ENCODE data around the gene SDHAF2.
"Not testable (repeated sequence)": the region's sequence is repeated elsewhere in the genome, so short reads cannot be mapped to it uniquely, and the experiment has no call there.

Gene SDHAF2

DNA sequence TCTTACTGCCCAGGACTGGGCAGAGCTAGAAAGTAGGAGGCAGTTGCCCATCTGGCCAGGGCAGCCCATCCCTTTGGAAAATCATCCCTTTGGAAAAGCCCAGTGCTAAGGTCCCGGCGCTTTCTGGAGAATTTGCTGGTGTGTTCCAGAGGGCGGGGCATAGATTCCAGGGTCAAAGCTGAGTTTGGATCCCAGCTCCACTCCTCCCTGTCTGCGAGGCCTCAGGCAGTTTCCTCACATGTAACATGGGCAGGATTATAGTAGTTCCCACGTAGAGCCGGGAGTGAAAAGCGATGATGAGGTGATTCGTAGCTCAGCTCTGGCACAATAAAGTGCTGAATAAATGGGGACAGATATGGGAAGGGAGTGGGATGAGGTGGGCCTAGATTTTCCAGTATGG lies 47.2 kb downstream of the SDHAF2 start:
- no peak for DNase-seq

DNA sequence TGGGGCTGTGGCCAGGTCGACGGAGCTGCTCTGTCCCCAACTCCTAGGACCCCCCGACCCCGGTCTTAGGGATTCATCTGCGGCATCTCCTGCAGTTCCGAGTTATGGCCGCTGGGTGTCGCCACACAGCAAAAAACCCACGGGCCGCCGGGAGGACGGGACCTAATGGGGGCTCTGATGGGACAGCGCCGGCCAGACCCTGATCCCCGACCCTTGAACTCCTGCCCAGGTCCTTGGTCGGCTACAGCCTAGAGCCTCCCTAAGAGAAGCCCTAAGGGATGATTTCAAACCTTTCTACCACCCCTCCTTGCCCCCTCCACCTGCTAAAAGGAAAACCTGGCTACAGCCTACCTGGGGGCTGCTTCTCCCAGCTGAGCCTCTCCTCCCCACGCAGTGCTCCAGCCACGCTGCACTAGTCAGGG lies 47.8 kb downstream of the SDHAF2 start:
- DNase-seq = peak; percentile 33 to 44

DNA sequence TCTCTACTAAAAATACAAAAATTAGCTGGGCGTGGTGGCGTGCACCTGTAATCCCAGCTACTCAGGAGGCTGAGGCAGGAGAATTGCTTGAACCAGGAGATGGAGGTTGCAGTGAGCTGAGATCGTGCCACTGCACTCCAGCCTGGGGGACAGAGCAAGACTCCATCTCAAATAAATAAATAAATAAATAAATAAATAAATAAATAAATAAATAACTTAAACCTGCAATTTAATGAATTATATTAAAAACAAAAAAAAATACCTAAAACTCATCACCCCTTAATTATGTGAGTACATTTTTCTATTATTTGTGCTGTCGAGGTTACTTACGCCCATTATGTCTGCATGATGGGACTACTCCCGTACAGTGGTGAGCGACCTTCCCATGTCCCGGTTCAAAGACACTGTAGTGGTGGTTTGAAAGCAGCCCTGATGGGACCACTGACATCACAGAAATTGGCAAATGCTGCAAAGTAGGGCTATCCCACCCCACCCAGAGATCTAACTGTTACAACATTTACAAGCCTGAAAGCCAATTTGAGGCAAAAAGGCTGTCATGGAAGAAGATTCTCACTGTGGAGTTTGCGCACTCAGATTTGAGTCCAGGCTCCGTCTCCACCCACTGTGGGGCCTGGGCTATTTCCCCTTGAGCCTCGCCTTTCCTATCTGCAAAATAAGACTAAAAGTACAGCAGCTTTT lies 49.6 kb downstream of the SDHAF2 start:
- DNase-seq = not testable (repeated sequence)

DNA sequence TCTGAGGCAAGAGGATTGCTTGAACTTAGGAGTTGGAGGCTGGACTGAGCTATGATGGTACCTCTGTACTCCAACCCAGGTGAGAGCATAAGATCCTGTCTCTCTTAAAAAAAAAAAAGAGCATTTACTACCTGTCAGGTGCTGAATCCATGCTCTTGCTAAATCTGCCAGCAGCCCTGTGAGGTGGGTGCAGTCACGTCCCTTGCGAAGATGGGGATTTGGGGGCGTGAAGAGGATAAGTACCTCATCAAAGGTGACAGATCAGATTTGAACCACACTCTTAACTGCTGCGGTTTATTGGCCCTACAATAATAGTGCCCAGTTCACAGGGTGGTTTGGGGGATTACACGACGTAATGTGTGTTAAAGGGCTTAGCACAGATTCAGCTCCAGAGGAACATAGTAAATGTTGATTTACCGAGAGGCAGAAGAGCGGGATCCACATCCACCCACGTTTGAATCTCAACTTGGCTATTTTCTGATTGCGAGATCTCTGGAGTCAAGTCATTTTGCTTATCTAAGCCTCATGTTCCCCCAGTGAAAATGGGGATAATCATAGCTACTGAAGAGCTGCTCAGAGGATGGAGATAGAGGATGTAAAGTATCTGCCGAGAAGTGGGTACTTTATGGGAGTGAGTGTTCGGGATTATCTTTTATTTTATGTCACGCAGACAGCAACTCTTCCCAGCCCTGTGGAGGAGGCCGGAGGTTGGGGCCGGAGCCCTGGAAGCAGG lies 50.5 kb downstream of the SDHAF2 start:
- DNase-seq = no peak

DNA sequence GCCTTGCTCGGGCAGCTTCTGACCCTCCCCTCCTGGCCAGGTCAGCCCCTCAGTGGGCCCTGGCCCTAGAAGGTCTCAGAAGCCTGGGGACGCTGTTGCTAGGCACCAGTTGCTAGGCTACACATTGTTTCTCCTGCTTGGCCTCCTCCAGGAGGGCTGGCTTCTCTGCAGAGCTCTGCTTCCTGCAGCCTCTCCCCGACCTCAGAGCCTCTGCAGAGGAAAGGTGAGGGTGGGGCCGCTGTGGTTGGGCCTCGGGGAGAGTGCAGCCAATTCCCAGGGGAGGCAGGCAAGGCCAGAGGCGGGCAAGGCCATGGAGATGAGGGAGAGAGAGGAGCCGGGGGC lies 51.0 kb downstream of the SDHAF2 start:
- DNase-seq = no peak

DNA sequence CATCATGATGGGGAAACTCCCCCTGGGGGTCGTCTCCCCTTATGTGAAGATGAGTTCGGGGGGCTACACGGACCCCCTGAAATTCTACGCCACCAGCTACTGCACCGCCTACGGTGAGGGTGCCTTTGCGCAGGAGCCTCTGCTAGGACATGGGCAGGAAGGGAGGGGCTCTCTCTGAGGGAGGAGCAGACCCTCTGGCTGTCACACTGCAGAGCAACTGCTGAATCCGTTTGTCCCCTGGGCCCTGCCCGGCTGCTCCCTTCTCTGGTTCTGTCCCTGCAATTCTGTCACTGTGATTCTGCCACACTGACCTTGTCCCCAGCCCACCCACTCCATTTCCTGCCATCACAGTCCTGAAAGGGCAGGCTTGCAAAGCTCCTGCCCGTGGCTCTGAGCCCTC lies 51.9 kb downstream of the SDHAF2 start:
- DNase-seq = no peak

DNA sequence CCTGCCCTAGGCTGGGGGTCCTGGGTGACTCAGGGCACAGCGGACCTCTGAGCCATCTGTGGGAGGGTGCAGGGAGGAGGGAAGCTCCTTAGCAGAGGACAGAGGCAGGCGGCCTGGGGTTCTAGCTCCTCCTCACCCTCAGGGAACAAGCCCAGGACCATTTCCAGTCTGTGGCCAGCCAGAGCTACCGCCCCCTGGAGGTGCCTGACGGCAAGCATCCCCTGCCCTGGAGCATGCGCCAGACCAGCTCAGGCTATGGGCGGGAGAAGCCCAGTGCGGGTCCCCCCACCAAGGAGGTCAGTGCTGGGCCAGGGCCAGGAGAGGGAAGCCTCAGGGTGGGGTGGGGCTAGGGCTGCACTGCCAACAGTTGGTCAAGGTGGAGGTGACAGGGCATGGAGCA lies 52.6 kb downstream of the SDHAF2 start:
- peak in 1 of 2 donors; percentile 3 for DNase-seq

DNA sequence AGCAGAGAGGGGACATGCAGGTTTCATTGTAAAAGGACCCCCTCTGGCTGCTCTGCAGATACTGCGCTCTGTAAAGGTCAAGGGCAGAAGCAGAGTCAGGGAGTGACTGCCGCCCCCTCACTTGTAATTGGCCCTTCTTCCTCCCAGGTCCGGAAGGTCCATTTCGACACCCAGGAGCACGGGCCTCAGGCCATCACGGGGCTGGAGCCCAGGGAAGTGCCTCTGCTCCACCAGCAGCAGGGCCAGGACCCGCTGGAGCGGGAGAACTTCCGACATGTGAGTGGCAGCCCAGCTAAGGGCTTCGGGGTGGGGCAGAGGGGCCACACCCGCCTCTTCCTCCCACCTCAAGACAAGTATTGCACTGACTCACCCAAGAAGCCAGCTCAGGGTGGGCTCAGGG lies 54.6 kb downstream of the SDHAF2 start:
- DNase-seq = no peak

DNA sequence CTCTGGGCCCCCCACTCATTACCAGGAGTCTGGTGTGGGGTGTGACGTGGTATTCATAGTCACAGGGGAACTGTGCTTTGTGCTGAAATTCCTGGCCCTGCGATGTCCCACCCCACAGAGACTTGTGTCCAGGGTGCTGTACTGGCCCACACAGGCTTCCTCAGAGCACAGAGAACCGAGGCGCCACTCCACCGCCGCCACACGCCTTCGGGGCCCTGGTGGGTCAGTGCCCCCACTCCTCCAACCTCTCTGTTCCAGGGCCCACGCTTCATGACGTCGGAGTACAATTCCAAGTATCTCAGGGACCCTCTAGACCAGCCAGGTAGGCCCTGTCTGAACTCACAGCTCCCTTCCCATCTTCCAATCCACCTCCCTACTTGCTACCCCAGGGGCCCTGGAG lies 55.2 kb downstream of the SDHAF2 start:
- DNase-seq = no peak

DNA sequence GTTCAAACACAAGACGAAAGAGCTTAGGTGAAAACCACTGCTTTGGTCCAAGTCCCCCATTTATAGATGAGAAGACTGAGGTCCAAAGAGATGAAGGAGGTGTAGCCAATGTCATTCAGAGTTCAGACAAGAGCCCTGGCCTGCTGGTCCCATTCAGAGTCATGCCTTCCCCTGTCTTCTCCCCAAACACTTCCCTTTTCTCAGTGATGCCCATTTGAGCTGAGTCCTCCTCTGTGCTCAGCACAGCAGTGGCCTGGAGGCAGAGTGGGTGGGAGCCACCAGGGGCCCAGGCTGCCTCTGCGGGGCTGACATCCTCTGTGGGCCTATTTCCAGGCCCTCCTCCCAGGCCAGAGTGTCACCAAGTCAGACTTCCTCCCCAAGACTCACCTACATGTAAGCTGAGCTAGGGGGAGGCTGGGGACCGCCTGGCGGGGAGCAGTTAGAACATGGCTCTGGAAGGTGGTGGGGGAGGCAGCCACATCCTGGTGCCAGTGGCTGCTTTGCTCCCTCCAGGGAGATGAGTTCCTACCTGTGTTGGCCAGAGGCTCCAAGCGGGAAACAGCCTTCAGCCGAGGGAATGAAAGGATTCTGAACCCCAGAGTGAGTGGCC lies 56.2 kb downstream of the SDHAF2 start:
- no peak for DNase-seq

DNA sequence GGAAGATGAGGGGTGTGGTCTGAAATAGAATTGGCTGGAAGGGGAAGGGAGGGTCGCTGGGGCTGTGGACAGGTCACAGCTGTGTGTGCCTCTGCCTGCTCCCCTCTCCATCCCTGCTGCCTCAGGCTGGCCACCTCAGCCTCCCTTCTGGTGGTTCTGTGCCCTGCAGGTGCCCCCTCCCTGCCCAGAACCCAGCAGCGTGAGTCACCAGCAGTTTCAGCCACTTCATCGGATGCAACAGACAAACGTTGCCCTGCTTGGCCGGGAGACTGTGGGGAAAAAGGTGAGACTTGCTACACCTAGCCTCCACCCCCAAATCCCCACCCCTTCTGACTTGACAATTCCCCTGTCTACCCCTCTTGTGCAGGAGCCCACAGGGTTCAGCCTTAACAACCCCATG lies 56.9 kb downstream of the SDHAF2 start:
- DNase-seq = no peak

DNA sequence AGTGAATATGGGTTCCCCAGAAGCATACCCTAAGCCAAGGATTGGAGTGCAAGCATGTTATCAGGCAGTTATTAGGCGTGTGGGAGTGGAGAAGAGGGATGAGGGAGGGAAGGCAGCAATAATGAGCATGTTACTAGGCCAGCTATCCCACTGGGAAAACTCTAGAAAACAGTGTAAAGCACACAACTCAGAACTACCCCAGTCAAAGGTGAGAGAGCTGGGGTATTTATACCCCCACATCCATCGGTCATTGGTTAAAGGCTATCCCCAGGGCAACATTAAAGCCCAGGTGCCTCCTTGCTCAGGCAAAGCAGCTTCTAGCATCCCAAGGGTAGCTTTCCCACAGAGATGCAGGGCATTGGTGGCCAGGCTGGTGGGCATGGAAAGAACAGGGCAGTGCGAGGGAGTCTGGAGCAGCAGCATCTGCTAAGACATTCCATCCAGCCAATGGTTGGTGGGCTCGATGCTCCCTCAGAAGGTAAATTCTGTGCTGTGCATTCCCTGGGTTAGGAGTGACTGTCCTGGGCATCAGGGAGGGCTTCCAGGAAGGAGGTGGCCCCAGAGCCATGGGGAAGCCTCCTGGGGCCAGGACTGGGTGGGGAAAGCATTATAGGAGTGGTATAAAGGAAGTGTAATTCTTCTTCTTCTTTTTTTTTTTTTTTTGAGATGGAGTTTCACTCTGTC lies 57.6 kb downstream of the SDHAF2 start:
- DNase-seq = no peak

DNA sequence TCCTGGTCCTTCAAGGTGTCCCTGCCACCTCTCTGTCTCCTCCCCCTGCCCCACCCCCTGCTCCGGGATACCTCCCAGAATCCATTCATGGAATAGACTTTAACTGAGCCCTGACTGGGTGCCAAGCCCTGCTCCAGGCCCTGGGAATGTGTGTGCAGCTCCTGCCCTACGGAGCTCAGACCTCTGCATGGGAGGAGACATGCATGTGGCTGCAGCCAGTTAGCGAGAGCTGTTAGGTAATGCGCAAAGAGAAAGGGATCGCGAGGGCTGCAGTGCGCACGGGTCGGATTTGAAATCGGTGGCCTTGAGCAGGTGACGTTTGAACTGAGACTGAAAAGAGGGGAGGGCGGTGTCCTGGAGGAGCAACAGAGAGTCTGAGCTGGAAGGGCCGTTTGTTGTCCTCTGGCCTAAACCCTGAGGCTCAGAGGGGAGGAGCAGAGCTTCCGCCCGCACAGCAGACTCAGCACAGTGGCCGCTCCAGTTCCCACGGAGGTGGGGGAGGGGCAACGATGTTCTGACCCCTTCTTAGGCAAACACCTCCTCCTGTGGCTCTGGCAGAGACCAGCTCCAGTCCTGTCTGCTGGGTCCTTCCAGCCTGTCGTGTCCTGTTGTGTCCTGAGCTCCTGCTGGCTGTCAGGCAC lies 58.8 kb downstream of the SDHAF2 start:
- no peak for DNase-seq

DNA sequence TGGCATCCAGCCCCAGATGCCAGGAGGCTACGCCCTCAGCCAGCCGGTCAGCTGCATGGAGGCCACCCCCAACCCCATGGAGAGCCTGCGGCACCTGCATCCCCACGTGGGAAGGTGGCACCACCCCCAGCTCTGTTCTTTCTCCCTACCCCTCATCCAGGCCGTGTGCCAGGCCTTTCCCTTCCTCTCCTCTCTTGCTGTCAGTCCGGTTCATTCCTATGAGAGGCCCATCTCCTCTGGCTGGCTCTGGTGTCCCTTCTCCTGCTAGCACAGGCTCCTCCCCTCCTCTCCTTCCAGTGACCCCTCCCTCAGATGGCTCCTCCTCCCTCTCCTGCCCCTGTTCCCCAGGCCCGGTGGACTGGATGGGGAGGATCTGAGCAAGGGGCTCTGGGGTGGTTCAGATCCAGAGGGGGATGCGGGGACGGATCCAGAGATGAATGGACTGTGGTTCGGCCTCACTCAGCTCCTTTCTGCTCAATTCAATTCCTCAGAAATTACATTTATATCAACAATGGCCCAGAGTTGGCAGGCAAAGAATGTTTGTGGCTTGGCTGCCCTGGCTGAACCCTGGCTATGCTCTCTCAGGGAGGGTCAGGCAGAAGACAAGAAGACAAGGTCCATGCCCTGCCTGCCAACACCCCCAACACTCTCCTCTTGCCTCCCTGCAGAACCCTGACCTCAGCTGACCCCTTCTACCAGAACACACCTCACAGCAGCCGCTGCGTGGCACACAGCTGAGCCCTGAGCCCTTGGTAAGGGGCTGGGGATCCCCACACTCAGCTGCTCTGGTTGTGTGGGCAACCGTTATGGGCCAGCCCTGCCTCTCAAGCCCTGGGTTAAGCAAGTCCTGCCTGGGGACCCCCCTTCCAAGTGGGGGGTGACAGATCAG lies 60.2 kb downstream of the SDHAF2 start:
- no peak for DNase-seq

DNA sequence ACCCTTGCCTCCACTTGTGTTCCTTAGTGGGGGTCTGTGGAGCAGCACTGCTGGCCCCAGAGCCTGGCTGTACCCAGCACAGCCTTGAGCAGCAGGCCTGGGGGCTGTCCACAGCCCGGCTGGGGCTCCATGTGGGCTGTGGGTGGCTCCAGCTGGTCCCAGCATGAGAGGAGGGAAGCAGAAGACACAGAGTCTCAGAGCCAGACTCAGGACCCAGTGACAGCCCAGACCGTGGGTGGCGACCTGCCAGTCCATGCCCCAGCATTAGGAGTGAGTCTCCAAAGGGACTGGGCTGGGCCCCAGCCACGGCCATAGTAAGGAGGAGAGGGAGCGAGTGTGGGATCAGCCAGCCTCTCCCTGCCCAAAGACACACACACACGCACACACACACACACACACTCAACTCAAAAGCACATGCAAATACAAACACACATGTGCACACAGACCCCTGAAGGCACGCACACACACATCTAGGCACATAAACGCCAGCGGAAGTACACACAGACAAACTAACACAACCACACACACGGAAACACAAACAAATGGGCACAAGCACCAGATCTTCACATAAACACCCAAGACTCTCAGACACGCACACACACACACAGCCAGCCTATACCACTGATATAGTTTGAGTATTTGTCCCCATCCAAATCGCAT lies 61.9 kb downstream of the SDHAF2 start:
- no peak for DNase-seq

DNA sequence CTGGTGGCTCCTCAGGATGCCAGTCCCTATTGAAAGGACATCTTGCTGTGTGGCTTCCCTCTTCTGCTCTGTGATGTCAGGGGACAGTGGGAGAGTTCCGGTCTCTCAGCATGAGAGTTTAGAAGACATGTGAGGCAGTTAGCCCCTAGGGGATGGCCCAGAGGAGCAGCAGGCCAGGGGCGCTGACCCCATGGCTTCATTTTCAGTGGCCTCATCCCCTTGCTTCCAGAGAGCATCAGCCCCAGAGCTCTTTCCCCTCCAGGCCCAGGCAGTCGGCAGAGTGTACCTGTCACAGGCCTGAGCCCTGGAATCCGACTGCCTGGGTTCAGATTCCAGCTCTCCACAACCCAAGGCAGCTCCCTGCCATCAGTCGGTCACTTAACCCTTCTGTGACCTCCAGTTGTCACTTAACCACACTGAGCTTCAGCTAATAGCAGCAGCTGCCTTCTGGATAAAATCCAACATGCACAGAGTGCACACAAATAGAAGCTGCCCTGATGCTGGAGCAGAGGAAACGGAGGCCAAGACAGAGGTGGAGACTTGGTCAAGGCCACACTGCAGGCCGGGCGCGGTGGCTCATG lies 64.5 kb downstream of the SDHAF2 start:
- no peak for DNase-seq

DNA sequence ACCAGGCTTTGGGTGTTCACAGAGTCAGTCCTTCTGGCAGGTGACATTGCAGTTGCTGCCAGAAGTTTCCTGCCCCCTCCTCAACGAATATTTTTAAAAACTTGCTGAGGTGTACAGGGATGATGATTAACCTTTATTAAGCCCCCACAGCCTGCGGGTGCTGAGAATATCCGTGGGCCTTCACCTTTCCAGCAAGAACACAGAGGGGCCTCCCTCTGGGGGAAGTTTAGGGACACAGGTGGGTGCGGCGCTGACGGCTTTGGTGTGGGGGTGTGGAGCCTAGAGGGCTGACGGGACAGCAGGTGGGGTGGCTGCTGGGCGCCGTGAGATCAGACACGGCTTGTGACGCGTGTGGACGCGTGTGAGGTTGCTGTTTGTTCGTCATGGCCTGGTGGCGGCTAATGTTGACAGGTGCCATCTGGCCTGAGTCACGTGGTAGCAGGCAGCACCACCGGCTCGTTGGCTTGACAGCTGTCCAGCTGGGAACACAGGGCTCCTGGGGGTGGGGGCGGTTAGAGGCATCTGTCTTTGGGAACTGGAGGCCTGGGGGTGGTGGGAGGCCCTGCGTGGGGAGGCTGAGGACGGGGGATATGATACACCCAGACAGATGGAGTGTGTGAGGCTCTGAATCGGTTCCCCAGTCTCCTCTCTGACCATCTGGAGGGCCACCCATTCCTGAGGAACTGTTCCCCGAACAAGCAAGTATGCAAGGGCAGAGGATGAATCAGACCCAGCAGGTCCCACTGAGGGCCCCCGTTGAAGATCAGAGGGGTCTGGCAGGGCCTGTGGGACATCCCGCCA lies 66.1 kb downstream of the SDHAF2 start:
- no peak for DNase-seq

Data from CD4-positive, alpha-beta T cell treated with Interleukin-1 beta for 1 hour (primary cell).